ENCODE measurements around the gene DPM2.

The DPM2 gene

GRCh38 chr9:127937388-127938297 lies at the start of gene DPM2:
DPM2 (minus strand) TSS chr9:127937854; CDS start chr9:127937820, 34 bp downstream.
- peak; percentile 85 for DNase-seq

DNA sequence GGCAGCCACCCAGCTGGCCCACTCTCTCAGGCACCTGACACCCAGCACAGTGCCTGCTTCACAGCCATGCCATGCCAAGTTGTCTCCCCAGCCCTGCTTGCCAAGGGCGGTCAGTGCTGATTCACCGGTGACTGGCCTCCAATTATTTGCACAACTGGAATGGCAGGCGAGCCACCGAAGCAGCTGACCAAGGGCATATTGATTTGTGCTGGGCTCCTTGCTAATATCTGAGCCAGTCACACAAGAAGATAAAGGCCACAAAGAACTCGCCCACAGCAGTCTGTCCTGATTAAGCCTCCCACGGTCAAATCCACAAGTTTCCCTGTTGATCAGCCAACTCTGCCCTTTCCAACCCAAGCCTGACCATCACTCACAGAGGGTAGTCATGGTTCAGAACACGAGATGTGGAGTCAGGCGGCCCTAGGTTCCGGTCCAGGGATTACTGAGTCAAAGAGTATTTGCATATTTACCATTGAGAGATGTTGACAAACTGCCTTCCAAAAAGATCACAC lies 49.5 kb upstream of the DPM2 start:
- DNase-seq: no peak

GRCh38 chr9:127985011-127985410 lies 47.4 kb upstream of the DPM2 start:
- DNase-seq: no peak

- DNase-seq: no peak
Measured at GRCh38 chr9:127983847-127984289, 46.2 kb upstream of the DPM2 start.

DNA sequence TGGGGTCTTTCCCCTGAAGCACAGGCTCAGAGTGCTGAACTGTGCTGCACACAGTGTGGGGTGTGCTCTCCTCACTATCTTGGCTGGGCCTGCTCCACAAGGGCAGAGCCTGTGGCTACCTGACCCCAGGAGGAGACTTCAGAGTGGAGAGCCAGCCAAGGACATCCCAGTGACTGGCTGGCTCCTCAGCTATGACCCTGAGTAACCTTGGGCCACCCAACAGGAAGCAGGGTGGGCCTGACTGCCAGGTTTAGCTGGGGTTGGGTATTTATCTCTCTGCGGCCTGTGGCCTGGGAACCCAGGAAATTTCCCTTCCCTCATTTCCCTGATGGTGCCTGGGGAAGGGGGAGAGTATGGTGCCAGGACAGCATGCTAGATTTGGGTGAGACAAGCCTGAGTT lies 45.3 kb upstream of the DPM2 start:
- DNase-seq: no peak

DNA sequence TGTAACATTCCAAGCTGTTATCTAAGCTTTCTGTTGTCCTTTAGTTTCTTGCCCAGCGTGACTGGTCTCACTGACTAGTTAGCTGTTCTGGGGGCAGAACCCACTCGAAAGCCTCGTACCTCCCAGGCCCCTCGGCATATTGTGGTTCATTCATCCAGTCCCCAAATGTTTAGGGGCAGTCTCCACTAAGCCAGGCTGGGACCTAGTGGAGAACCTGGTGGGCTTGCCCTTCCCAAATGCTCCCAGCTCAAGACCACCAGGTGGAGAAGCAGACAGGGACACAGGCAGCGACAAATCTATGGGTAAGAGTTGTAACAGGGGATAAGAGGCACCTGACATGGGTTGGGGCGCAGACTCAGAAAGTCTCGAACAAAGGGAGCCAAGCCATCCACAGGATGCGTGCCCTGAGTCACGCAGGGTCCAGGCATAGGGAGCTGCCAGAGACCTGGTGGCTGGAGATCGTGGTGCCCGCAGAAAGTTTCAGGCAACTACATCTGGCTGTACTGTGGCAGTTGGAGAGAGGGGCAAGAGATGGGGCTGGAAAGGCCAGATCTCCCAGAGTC lies 44.0 kb upstream of the DPM2 start:
- DNase-seq: peak; percentile 38

DNA sequence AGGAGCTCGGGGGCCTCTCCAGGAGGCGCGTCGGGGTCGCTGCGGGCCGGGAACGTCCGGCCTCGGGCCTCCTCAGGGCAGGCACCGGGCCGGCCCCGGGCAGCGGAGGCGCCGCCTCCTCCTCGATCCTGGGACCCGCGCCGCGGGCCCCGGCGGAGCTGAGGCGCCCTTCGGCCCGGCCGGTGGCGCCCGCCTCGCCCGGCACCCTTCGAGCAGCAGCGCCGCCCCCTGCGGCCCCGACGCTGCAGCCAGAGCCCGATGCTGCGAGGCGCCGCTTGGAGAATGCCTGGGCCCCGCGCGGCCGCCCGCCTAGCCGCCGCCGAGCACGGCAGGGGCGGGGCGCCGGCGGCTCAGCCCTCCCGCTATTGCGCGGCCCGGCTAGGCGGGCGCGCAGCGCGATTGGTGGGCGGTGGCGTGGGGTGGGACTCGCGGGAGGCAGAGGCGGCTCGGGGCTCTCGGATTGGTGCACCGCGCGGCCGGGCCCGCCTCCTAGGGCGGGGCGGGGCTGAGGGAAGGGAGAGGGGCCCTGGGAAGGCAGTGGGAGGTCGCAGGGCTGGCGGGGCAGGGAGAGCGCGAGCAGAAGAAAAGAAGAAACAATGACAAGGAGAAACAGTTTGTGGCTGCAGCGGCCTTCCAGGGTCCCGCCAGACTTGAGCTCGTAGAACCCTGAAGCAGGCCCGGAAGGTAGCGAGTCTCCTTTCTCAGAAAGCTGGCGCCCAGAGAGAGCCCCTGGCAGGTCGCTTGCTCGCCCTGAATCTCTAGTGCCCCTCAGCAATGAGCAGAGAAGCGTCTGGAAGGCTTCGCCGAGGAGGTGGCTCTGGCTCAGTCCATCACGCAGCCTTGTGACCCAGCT lies 43.3 kb upstream of the DPM2 start, which contains the start of gene EEIG1:
Gene EEIG1 (minus strand): TSS at position 284 of the 853 bp plus-strand sequence. CDS start 852 bp downstream, outside the sequence.
- DNase-seq: peak; percentile 99

- DNase-seq: peak; percentile 53
Measured at GRCh38 chr9:127980060-127980705, 42.5 kb upstream of the DPM2 start.

- DNase-seq: peak; percentile 39
Measured at GRCh38 chr9:127979333-127980059, 41.8 kb upstream of the DPM2 start.

- no peak for DNase-seq
Measured at GRCh38 chr9:127979015-127979332, 41.3 kb upstream of the DPM2 start.

- no peak for DNase-seq
Measured at GRCh38 chr9:127977884-127978647, 40.4 kb upstream of the DPM2 start.

GRCh38 chr9:127977009-127977883 lies 39.6 kb upstream of the DPM2 start:
- DNase-seq: peak; percentile 44

DNA sequence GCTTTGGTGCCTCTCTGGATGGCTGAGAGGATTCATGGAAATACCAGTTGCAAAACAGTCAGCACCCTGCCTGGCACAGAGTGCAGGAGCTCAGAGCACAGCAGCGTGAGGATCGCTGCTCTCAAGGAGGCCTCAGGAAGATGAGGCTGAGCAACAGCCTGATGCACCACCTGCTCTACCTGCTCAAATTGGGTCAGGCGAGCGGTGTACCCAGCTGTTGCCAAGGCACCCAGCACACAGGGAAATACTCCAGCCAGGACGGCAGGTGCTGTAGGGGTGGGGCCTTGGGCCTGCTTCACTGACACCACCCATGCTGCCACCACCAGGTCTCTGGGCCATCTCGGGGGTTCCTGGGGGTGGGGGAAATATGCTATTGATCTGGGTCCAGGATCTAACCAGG lies 38.8 kb upstream of the DPM2 start:
- no peak for DNase-seq

DNA sequence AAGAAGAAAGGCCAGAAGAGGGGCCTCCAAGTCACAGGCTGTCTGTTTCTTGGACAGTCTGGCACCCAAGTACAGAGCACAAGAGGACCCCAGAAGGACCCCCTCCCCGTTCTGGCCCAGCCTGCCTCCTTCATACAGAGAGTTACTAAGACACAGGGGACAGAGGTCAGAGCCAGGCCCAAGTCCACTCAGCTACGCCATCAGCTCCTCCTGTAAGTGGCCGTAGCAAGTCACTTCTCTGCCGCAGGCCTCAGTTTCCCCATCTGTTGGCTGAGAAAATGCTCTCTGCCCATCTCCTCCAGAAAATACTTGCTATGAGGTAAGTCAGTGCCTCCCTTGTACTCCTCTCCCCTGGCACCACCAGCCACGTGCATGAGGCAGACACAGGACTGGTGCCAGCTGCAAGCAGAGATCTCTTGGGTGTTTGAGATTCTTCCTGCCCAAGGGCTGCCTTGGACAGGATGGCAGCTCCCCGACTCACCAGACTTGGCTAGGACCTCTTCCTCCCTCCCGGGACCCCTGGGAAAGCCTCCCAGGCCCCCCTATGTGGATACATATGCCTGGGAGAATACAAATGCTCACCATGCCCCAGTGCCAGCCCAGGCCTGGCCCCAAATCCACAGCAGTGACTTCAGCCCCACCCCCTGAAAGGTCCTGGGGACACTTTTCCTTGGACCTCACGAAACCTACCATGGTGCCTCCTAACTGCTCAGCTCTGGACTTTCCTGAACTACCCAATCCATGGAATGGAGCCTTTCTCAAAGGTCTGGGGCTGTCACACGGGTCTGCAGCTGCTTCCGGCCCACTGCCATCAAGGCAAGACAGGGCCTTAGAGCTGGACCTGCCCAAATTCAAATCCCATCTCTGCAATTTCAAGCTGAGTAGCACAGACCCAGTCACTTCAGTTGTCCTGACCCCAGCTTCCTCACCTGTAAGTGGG lies 38.0 kb upstream of the DPM2 start:
- no peak for DNase-seq

GRCh38 chr9:127974769-127975261 lies 37.2 kb upstream of the DPM2 start:
- DNase-seq: no peak

DNA sequence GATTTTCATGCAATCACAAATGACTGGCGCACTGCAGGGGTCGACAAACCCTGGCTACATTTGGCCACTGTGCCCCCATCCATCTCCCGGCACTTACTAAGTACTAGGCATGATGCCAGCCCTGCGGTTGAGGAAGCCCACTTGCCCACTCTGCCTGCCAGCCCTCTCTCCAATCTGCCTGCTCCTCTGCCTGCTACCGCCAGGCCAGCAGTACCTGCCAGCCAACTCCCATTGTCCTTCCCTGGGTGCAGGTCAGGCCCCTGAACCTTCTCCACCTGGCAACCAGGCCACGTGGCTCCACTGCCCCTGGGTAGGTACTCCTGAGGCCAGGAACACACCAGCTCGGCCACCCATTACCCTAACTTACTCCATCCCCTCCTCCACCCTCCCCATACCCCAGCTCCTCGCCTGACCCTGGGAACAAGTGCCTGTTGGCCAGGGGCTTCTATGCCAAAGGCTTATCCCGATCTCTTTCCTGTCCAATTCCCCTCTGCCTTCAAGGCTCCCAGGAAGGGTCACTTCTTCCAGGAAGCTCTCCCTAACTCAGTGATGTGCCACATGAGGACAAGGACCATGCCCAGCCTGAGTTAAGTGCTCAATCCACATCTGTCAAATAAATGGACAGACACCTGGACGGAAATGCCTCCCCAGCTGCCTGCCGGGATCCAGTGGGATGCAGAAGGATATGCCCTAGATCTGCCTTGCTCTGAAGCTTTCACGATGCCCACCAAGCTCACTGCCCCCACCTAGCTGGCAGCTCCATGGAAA lies 36.5 kb upstream of the DPM2 start:
- DNase-seq: no peak

DNA sequence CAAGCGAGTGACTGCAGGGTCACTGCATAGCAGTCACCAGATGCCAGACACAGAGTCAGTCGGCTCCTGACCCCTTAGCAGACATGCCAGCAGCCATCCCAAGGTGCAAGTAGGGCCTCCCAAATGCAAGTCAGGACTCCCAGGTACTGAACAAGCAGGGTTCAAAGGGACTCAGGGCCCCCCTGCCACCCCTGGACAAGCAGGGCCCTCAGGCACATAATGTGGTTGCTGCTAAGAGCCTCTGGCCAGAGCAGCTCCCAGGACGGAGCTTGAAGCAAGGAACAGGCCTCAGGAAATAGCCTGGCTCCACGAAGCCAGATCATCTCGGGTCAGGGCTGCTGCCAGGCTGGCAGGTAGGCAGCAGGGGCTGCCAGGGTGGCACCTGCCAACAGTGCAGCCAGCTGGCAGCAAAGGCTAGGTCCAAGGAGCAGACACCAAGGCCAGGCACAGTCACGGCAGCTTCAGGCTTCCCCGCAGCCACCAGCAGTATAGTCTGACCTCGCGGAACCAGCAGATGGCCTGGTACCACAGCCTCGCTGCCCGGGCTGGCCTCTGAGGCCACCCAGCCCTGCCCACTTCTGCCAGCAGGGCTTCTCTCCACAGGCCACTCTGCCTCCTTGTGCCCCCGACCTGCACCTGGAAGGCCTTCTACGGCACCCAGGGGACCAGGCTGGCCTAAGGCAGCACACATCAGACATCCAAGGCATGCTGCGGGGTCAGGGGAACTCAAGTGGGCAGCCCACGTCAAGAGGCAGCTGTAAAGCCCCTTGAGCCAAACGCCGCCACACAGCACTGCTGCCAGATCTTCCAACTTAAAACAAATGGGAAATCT lies 35.7 kb upstream of the DPM2 start:
- DNase-seq: no peak
